Calu3 (cell line): ENCODE measurements around the gene SLC7A4. TPM values are rescaled to one million over a fixed set of nuclear protein-coding genes. Genes with fewer than 3 reads are reported as not detected.

Experiments used
- BruUV-seq: library from RNA; stranded (reverse); fragments of 400-500 nt; replicated peaks from 2 replicates; lab custom pipeline; 2021; lab: Mats Ljungman, UMichigan
- CTCF ChIA-PET: fragments of 300-600 bp; sonication (Branson Sonifier 250); formaldehyde crosslinking; loops from one replicate; lab custom pipeline; 2022; ENCODE audit warnings: antibody characterized with exemption; lab: Charles Lee
- DNase-seq: peaks from one replicate; pipeline ENCODE4 v3.0.0; 2022
- H3K27ac Mint-ChIP-seq: one replicate; pipeline ENCODE4 v1.8.0; 2022; ENCODE audit warnings: mixed read lengths; ENCODE audit not compliant: unreplicated experiment
- H3K27me3 Mint-ChIP-seq: one replicate; pipeline ENCODE4 v1.8.0; 2022; ENCODE audit warnings: mixed read lengths; ENCODE audit not compliant: unreplicated experiment
- H3K36me3 Mint-ChIP-seq: one replicate; pipeline ENCODE4 v1.8.0; 2022; ENCODE audit warnings: mild to moderate bottlenecking, moderate library complexity, mixed read lengths; ENCODE audit not compliant: insufficient read depth, unreplicated experiment
- H3K4me1 Mint-ChIP-seq: one replicate; pipeline ENCODE4 v1.8.0; 2022; ENCODE audit warnings: mild to moderate bottlenecking, low read depth, mixed read lengths; ENCODE audit not compliant: unreplicated experiment
- H3K4me3 Mint-ChIP-seq: one replicate; pipeline ENCODE4 v1.8.0; 2022; ENCODE audit warnings: mild to moderate bottlenecking, low read depth, moderate library complexity, mixed read lengths; ENCODE audit not compliant: unreplicated experiment
- H3K9me3 Mint-ChIP-seq: one replicate; pipeline ENCODE4 v1.8.0; 2022; ENCODE audit warnings: low read depth, mixed read lengths; ENCODE audit not compliant: unreplicated experiment
- intact Hi-C: fragments of 100-400 bp; cut with micrococcal nuclease; formaldehyde crosslinking; loops from one replicate; pipeline ENCODE4 v1.10.0; 2022; ENCODE audit not compliant: unreplicated experiment
- total RNA-seq: library from RNA; stranded (reverse); gene quantifications from 2 replicates; pipeline ENCODE4 v1.2.3, GENCODE V29; 2022
- TF ChIP-seq, protein P1 (sequence below): fragments of 200-600 bp; IDR thresholded peaks from one replicate; pipeline ENCODE4 v1.8.0; 2022; ENCODE audit warnings: antibody characterized with exemption; ENCODE audit not compliant: unreplicated experiment

Gene SLC7A4
- total RNA-seq, 1 experiment from 2014 or later = 0.14 TPM

DNA sequence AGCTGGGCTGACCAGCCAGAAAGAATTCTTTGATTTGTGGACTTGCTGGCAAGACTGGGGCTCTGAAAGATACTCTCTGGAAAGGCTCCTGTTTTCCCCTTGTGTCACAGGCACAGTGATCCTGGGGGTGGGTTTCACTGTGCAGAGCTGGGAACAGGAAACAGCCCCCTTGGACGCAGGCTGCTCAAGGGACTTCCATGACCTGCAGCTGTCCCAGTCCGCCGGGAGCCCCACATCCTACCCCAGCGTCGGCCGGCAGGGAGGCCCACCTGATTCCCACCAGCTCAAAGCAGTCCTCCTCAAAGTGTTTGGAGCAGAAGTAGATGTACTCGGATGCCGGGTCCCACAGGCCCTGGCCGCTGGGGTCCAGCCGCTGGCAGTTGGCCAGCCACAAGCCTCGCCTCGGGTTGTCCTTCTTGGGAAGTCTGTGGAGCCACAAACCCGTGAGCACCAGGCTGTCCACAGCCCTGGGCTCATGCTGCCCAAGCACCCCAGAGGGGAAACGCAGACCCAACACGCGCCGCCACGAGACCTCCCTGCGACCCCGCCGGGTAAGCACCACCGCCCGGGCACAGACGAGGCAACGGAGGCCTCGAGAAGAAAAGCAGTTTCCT is 31.3 kb downstream of the SLC7A4 start:
- Mint-ChIP-seq H3K4me1 (peaks cover 9% of the 10 kb centered on the region), H3K4me3 (peak overlapping the region; percentile 97), H3K9me3 (no peaks in the 10 kb centered on the region), H3K36me3 (peaks cover 70% of the 10 kb centered on the region), H3K27ac (peak overlapping the region; percentile 63), H3K27me3 (no peaks in the 10 kb centered on the region)
- TF ChIP-seq, protein P1, sequence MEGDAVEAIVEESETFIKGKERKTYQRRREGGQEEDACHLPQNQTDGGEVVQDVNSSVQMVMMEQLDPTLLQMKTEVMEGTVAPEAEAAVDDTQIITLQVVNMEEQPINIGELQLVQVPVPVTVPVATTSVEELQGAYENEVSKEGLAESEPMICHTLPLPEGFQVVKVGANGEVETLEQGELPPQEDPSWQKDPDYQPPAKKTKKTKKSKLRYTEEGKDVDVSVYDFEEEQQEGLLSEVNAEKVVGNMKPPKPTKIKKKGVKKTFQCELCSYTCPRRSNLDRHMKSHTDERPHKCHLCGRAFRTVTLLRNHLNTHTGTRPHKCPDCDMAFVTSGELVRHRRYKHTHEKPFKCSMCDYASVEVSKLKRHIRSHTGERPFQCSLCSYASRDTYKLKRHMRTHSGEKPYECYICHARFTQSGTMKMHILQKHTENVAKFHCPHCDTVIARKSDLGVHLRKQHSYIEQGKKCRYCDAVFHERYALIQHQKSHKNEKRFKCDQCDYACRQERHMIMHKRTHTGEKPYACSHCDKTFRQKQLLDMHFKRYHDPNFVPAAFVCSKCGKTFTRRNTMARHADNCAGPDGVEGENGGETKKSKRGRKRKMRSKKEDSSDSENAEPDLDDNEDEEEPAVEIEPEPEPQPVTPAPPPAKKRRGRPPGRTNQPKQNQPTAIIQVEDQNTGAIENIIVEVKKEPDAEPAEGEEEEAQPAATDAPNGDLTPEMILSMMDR = no peak
- CTCF ChIA-PET = no interaction called here
- no peak for DNase-seq
- intact Hi-C loops = no loop called here
- BruUV-seq = no TSS peak

DNA sequence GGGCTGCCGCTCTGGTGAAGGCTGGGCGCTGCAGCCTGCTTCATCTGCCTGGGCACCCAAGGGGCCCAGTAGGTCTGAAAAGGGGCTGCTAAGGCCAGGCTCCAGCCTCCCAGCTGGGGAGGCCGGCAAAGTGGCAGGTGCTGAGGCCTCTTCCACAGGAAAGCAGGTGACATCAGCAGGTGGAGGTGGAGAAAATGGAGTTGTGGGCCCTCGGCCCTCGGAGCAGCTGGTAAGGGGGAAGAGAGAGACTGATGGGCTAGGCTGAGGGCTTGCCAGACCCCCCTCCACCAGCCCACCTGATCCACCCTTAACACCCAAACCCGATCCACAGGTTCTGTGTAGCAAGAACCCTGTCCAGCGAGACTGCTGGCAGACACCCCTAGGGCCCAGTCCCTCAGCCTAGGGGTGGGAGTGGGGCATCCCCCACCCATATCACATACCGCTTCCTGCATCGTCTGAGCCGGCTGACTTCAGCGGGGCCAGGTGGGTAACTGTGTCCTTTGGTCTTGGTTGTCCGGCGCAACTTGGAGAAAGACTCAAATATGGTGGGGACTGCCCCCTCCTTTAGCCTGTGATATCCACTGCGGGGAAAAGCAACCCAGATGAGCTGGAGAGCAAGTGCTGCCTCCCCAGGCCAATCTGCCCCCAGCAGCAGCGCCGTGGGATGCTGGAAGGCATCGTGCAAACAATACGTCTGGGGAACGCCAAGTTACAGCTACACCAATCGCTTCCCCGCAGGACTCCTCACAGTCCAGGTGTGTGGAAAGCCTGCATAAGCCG is 32.0 kb downstream of the SLC7A4 start:
- Mint-ChIP-seq H3K4me1 (peaks cover 9% of the 10 kb centered on the region), H3K27ac (peak overlapping the region; percentile 63), H3K27me3 (no peaks in the 10 kb centered on the region), H3K36me3 (peaks cover 73% of the 10 kb centered on the region), H3K9me3 (no peaks in the 10 kb centered on the region), H3K4me3 (peak overlapping the region; percentile 97)
- intact Hi-C loops = no loop called here
- TF ChIP-seq, protein P1 = no peak
- BruUV-seq = no TSS peak
- DNase-seq = no peak
- CTCF ChIA-PET = no interaction called here

DNA sequence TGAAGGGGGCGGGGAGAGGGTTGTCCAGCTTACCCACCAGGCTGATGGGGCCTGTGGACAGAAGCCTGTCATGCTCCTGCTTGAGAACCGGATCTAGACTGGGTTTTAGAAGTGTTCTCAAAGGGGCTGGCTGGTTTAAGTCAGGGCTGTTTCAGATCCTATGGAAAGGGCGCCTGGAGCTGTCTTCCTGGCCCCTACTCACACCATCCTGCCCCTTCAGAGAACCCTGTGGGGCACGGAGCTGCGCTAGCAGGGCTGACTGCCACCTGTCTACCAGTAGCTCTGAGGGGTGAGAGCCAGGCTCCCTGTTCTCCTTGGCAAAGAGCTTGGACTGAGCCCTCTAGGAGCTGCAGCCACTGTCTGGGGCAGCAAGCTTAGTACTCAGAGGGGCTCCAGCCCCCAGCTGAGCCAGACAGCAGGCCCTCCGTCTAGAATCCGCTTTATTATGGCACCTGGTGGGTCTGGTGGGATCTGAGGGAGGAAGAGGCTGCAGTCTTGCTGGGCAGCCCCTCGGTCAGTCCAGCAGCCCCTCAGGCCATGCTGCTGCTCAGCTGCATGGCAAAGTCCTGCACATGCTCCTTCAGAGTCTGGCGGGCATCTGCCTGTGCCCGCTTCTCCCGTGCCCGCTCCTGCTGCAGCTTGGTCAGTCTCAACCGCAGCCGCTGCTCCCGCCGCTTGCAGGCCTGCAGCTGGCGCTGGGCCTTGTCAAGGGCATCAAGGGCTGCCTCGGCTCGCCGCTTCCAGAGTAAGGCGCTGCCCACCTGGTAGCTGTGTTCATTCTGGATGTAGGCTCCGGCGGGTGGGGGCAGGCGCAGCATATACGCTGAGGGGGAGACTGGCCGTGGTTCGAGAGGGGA is 32.8 kb downstream of the SLC7A4 start:
- Mint-ChIP-seq H3K4me1 (peaks cover 9% of the 10 kb centered on the region), H3K27ac (peak overlapping the region; percentile 31), H3K27me3 (no peaks in the 10 kb centered on the region), H3K4me3 (peak overlapping the region; percentile 97), H3K9me3 (no peaks in the 10 kb centered on the region), H3K36me3 (peaks cover 78% of the 10 kb centered on the region)
- BruUV-seq = no TSS peak
- CTCF ChIA-PET = interaction anchor here (1.4 kb wide), 1 partner anchor 114 kb away, joined by 4 read pairs; no protein-coding TSS in a partner anchor
- intact Hi-C loops = no loop called here
- DNase-seq = no peak
- TF ChIP-seq, protein P1 = no peak
